HG02610 (cell line): ENCODE measurements around the gene SLC7A7.
"Not testable (repeated sequence)": the region's sequence is repeated elsewhere in the genome, so short reads cannot be mapped to it uniquely, and the experiment has no call there.

Experiments used
- ATAC-seq: cut with Tn5 transposase; IDR thresholded peaks from one replicate; pipeline ENCODE4 v1.9.1; 2021; ENCODE audit warnings: mild to moderate bottlenecking, moderate library complexity; ENCODE audit not compliant: unreplicated experiment

Gene SLC7A7

GRCh38 chr14:22794551-22794951 lies 20.7 kb downstream of the SLC7A7 start:
- ATAC-seq: peak; percentile 74

GRCh38 chr14:22793976-22794375 lies 21.3 kb downstream of the SLC7A7 start:
- ATAC-seq: no peak

- ATAC-seq: not testable (repeated sequence)
These were observed 21.7 kb downstream of the SLC7A7 start for GRCh38 chr14:22793550-22793949.

GRCh38 chr14:22792158-22792557 lies 23.1 kb downstream of the SLC7A7 start:
- no peak for ATAC-seq

GRCh38 chr14:22791301-22791700 lies 23.9 kb downstream of the SLC7A7 start:
- ATAC-seq: no peak

GRCh38 chr14:22786685-22787084 lies 28.6 kb downstream of the SLC7A7 start:
- no peak for ATAC-seq

- no peak for ATAC-seq
These were observed 33.8 kb downstream of the SLC7A7 start for GRCh38 chr14:22781301-22781991.

GRCh38 chr14:22780941-22781300 lies 34.3 kb downstream of the SLC7A7 start:
- no peak for ATAC-seq

- ATAC-seq: no peak
These were observed 35.0 kb downstream of the SLC7A7 start for GRCh38 chr14:22780105-22780679.

GRCh38 chr14:22778084-22778483 lies 37.2 kb downstream of the SLC7A7 start:
- ATAC-seq: no peak

GRCh38 chr14:22776849-22777248 lies 38.4 kb downstream of the SLC7A7 start:
- not testable (repeated sequence) for ATAC-seq

- ATAC-seq: no peak
These were observed 39.0 kb downstream of the SLC7A7 start for GRCh38 chr14:22776215-22776614.

- ATAC-seq: no peak
These were observed 41.1 kb downstream of the SLC7A7 start for GRCh38 chr14:22774011-22774706.

GRCh38 chr14:22773162-22774010 lies 41.8 kb downstream of the SLC7A7 start:
- no peak for ATAC-seq

GRCh38 chr14:22772725-22773124 lies 42.5 kb downstream of the SLC7A7 start:
- ATAC-seq: no peak

- no peak for ATAC-seq
These were observed 44.6 kb downstream of the SLC7A7 start for GRCh38 chr14:22770481-22771187.

GRCh38 chr14:22769369-22769768 lies 45.9 kb downstream of the SLC7A7 start:
- ATAC-seq: no peak

GRCh38 chr14:22768947-22769346 lies 46.3 kb downstream of the SLC7A7 start:
- ATAC-seq: no peak

GRCh38 chr14:22767323-22767589 lies 48.0 kb downstream of the SLC7A7 start:
- no peak for ATAC-seq

GRCh38 chr14:22766457-22767322 lies 48.5 kb downstream of the SLC7A7 start, which contains the start of gene OXA1L:
TSS of gene OXA1L (plus strand) at chr14:22766688. CDS start at chr14:22766702, 14 bp downstream.
- peak; percentile 81 for ATAC-seq
